ENCODE results near the gene HID1.

The HID1 gene

DNA sequence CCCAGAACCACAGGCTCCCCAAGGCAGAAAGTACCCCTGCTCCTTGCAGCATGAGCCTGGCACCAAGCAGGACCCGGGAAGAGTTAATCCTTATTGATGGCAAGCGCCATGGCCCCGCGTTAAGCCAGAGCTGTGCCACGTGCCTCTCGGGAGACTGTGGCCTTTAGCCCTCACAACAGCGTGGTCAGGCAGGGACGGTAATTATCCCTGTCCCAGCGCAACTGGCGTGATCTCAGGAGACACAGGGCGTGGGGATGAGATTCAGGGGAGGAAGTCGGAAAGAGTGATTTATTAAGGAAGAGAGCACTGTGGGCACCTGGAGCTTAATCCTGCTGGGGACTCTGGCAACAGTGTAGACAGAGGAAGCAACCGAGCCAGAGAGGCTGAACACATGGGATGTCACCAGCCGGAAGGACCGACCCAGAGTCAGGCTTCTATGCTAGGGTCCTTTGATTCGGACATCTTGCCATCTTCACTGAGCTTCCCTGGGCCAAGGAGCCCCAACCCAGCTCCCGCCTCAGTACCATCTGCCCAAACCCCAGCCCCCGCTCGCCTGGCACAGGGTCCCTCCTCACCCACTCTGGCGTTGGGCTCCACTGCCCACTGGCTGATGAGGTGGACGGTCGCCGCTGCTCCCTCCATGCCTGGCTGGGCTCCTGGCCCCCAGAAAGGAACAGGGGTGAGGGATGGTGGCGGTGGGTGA is 20.0 kb downstream of the HID1 start:
- TF ChIP-seq, protein P1, sequence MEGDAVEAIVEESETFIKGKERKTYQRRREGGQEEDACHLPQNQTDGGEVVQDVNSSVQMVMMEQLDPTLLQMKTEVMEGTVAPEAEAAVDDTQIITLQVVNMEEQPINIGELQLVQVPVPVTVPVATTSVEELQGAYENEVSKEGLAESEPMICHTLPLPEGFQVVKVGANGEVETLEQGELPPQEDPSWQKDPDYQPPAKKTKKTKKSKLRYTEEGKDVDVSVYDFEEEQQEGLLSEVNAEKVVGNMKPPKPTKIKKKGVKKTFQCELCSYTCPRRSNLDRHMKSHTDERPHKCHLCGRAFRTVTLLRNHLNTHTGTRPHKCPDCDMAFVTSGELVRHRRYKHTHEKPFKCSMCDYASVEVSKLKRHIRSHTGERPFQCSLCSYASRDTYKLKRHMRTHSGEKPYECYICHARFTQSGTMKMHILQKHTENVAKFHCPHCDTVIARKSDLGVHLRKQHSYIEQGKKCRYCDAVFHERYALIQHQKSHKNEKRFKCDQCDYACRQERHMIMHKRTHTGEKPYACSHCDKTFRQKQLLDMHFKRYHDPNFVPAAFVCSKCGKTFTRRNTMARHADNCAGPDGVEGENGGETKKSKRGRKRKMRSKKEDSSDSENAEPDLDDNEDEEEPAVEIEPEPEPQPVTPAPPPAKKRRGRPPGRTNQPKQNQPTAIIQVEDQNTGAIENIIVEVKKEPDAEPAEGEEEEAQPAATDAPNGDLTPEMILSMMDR (conservative IDR thresholded peaks at IDR 0.05; ENCODE audit: low read depth, low read length) = no peak
- DNase-seq (ENCODE audit: low read depth) = no peak

DNA sequence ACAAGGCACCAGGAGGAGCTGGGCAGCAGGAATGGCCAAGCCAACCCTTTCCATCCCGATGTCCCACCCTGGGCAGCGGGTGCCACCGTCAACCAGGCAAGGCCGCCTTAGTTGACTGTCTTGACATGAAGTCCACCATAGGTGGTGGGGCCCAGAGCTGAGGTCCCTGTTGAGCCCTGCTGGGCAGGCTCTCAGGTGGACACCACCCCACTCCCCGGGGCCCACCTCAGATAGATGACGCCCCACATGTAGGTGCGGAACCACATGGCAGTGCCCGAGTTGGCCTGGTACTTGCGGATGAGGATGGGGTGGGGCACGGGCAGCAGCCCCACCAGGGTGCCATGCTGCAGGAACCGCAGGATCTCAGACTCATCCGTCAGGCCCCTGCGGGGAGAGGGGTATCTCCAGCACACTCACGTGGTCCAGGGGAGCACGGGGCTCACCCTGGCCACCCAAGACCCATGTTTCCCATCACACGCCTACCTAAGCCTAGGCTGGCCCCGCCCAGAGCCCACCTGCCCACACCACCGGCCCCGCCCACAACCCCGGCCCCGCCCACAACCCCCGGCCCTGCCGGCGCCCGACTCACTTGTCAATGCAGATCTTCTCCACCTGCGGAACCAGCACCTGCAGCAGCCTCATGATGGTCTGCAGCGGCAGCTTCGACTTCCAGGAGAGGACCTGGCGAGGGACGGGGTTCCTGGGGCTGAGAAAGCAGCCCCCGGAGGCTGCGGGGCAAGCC is 20.7 kb downstream of the HID1 start:
- no peak for DNase-seq (ENCODE audit: low read depth)
- H3K4me3 ChIP-seq (ENCODE audit: low read length) = no peak overlapping the region
- TF ChIP-seq, protein P1 (conservative IDR thresholded peaks at IDR 0.05; ENCODE audit: low read depth, low read length) = no peak

More for the DNA sequence above, 20.0 kb downstream of the HID1 start:
- H3K4me3 ChIP-seq (ENCODE audit: low read length) = no peak overlapping the region

DNA sequence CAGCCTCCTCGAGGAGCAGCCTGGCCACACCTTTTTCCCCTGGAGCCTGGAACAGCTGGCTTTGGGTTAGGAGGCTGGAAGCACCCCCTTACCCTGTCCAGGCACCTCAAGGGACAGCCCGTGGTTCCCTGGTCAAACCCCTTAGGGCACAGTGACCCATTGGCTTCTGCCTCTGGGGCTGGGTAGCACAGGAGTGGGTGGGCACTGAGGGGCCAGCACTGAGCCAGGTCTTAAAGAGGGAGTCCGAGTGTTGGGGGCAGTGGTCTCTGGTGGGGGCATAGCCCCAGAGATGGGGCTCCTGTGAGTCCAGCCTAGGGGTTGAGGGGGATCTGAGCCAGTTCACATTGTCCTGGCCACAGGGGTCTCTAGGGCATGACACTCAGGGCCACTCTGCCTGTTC is 21.5 kb downstream of the HID1 start:
- no peak for DNase-seq (ENCODE audit: low read depth)
- TF ChIP-seq, protein P1 (conservative IDR thresholded peaks at IDR 0.05; ENCODE audit: low read depth, low read length) = no peak
- H3K4me3 ChIP-seq (ENCODE audit: low read length) = no peak overlapping the region

DNA sequence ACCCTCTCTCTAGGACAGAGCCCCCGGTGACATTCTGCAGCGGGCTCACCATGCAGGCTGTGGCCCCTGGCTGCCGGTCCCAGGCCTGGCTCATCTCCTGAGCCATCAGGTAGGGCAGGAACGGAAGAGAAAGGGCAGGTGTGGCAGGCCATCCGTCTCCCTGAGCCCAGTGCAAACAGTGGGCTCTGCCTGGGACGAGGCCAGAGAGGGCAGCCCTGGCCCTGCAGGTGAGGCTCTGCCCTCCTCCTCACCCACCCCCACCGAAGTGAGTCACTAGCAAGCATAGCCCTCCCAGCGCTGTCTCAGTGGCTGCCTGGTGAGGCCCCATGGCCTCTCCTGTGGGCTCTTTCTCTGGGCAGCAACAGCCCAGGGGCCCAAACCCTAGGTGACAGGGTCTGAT is 22.4 kb downstream of the HID1 start:
- DNase-seq (ENCODE audit: low read depth) = no peak
- H3K4me3 ChIP-seq (ENCODE audit: low read length) = no peak overlapping the region
- TF ChIP-seq, protein P1 (conservative IDR thresholded peaks at IDR 0.05; ENCODE audit: low read depth, low read length) = no peak

DNA sequence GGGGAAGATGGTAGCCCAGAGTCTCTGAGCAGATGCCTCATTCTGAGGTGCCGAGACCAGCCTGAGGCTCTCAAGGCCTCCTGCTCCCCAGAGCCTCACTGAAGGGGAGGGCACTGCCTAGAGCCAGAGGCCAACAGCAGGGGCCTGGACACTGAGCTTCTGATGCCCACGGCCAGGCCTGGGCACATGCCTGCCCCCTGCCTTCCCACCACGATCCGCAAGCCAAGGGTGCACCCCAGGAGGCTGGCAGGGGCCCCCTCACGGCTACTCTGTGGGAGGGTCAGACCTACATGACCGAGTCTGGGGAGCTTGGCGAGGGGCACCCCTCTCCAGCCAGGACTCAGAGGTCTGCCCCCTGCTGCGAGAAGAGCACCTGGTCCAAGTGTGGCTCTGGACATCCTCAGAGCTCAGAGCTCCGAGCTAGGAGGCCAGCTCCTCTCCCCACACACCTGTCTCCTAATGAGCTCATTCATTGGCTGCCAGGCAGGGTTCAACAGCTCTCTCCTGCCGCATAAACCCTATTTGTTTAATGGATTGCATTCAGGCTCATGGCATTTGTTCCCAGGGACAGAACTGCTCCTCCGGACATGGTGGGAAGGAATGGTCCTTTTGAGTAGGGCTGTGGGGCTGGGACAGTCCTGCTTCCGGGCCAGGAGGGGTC is 23.0 kb downstream of the HID1 start:
- DNase-seq (ENCODE audit: low read depth) = no peak
- TF ChIP-seq, protein P1 (conservative IDR thresholded peaks at IDR 0.05; ENCODE audit: low read depth, low read length) = no peak
- H3K4me3 ChIP-seq (ENCODE audit: low read length) = no peak overlapping the region

DNA sequence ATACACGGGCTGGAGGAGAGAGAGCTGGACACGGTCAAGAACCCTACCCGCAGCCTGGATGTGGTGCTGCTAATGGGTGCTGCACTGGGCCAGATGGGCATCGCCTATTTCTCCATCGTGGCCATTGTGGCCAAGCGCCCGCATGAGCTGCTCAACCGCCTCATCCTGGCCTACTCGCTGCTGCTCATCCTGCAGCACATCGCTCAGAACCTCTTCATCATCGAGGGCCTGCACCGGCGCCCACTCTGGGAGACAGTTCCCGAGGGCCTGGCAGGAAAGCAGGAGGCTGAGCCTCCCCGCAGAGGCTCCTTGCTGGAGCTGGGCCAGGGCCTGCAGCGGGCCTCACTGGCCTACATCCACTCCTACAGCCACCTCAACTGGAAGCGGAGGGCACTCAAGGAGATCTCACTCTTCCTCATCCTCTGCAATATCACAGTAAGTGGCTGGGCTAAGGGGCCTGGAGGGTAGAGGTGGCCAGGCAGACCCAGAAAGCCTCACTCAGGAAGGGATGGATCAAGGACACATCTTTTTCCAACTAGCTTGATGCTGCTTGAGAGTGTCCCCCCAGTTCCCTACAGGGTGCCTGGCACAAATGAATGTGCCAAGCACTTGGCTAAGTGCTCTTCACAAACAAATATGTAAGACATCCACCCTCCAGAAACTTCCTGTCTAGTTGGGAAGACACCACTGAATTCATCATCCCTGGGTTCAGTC is 25.4 kb downstream of the HID1 start:
- no peak for DNase-seq (ENCODE audit: low read depth)
- no peak overlapping the region for H3K4me3 ChIP-seq (ENCODE audit: low read length)
- TF ChIP-seq, protein P1 (conservative IDR thresholded peaks at IDR 0.05; ENCODE audit: low read depth, low read length) = no peak
